Astrocyte (in vitro differentiated cells and primary cell): ENCODE results near the gene NME1. TPM values are rescaled to one million over a fixed set of nuclear protein-coding genes. Genes with fewer than 3 reads are reported as not detected.

Source experiments
- DNase-seq: peaks from one replicate; pipeline ENCODE4 v3.0.0-alpha.2; 2010; ENCODE audit warnings: low read depth
- FAIRE-seq: peaks from 2 replicates; lab custom pipeline; 2011; peaks lifted over from hg19 to GRCh38; lab: Jason Lieb, UNC
- H2AFZ ChIP-seq: 2 replicates; pipeline ENCODE4 v1.6.0; 2012; ENCODE audit warnings: low read depth, low read length, inconsistent platforms
- H3K27ac ChIP-seq: 2 replicates; pipeline ENCODE4 v1.5.1; 2011; ENCODE audit warnings: low read depth, low read length, inconsistent platforms
- H3K27me3 ChIP-seq: 2 replicates; pipeline ENCODE4 v1.6.0; 2011; ENCODE audit warnings: low read length, inconsistent platforms; ENCODE audit not compliant: insufficient read depth
- H3K36me3 ChIP-seq: 2 replicates; pipeline ENCODE4 v1.5.1; 2011; ENCODE audit warnings: low read length, inconsistent platforms; ENCODE audit not compliant: insufficient read depth
- H3K4me1 ChIP-seq: 2 replicates; pipeline ENCODE4 v1.5.1; 2011; ENCODE audit warnings: low read length, inconsistent platforms; ENCODE audit not compliant: insufficient read depth
- H3K4me2 ChIP-seq: 2 replicates; pipeline ENCODE4 v1.6.0; 2012; ENCODE audit warnings: low read length, inconsistent platforms
- H3K4me3 ChIP-seq: 2 replicates; pipeline ENCODE4 v1.5.1; 2011; ENCODE audit warnings: low read depth, mild to moderate bottlenecking, low read length, inconsistent platforms; ENCODE audit not compliant: insufficient read depth
- H3K79me2 ChIP-seq: 2 replicates; pipeline ENCODE4 v1.6.0; 2012; ENCODE audit warnings: mild to moderate bottlenecking, low read length, inconsistent platforms; ENCODE audit not compliant: insufficient read depth
- H3K9ac ChIP-seq: 2 replicates; pipeline ENCODE4 v1.6.0; 2012; ENCODE audit warnings: mild to moderate bottlenecking, low read length, inconsistent platforms
- H3K9me3 ChIP-seq: 2 replicates; pipeline ENCODE4 v1.5.1; 2012; ENCODE audit warnings: low read depth, mild to moderate bottlenecking, low read length, inconsistent platforms; ENCODE audit not compliant: insufficient read depth
- H4K20me1 ChIP-seq: 2 replicates; pipeline ENCODE4 v1.6.0; 2012; ENCODE audit warnings: low read length, inconsistent platforms; ENCODE audit not compliant: insufficient read depth
- H3K27ac Mint-ChIP-seq: one replicate; pipeline ENCODE4 v1.8.0; 2021; ENCODE audit warnings: mild to moderate bottlenecking, mixed read lengths; ENCODE audit not compliant: unreplicated experiment
- H3K27me3 Mint-ChIP-seq: one replicate; pipeline ENCODE4 v1.8.0; 2021; ENCODE audit warnings: low read depth, mixed read lengths; ENCODE audit not compliant: unreplicated experiment
- H3K36me3 Mint-ChIP-seq: one replicate; pipeline ENCODE4 v1.8.0; 2021; ENCODE audit warnings: low read depth, mixed read lengths; ENCODE audit not compliant: unreplicated experiment
- H3K4me1 Mint-ChIP-seq: one replicate; pipeline ENCODE4 v1.8.0; 2021; ENCODE audit warnings: low read depth, mixed read lengths; ENCODE audit not compliant: unreplicated experiment
- H3K4me3 Mint-ChIP-seq: one replicate; pipeline ENCODE4 v1.8.0; 2021; ENCODE audit warnings: mild to moderate bottlenecking, moderate library complexity, mixed read lengths; ENCODE audit not compliant: unreplicated experiment
- H3K9me3 Mint-ChIP-seq: one replicate; pipeline ENCODE4 v1.8.0; 2021; ENCODE audit warnings: mild to moderate bottlenecking, mixed read lengths; ENCODE audit not compliant: unreplicated experiment
- EZH2 ChIP-seq: IDR thresholded peaks from 2 replicates; pipeline ENCODE4 v1.6.1; 2012; ENCODE audit warnings: mild to moderate bottlenecking, low read length, inconsistent platforms; ENCODE audit not compliant: insufficient read depth
- total RNA-seq: library from RNA; stranded (reverse); gene quantifications from 2 replicates; pipeline ENCODE4 v1.2.1, GENCODE V29; 2021
- TF ChIP-seq, protein P1 (sequence below): IDR thresholded peaks from 2 replicates; pipeline ENCODE4 v1.5.1; 2011; ENCODE audit warnings: low read depth, mild to moderate bottlenecking, inconsistent platforms, low read length, moderate library complexity; ENCODE audit not compliant: insufficient read depth

The NME1 gene
- total RNA-seq, 1 donor from 2014 or later = 236 TPM

DNA sequence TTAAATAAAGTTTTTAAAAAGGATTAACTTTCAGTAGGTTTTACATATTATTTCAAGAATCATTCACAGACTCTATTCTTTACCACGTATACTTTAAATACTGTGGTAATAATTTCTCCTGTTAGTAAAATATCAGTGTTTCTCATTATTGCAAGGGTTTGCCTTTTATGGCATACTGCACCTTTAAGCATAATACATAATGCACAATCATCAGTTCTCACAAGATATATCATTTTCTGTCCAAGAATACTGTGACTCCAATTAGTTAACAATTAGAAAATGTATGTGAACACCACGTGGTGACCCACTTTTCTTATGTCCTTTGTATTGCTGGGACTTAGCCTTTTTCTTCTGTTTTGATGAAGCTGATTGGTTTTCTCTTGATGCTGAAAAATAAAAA lies 38.5 kb downstream of the NME1 start:
- Mint-ChIP-seq H3K27ac (no peak overlapping the region), H3K4me3 (no peak overlapping the region), H3K4me1 (no peaks in the 10 kb centered on the region), H3K9me3 (no peaks in the 10 kb centered on the region), H3K36me3 (peaks cover 13% of the 10 kb centered on the region), H3K27me3 (no peaks in the 10 kb centered on the region)
- Histone ChIP-seq H3K27me3 (no peaks in the 10 kb centered on the region), H2AFZ (no peak overlapping the region), H3K9ac (no peak overlapping the region), H3K79me2 (no peaks in the 10 kb centered on the region), H3K9me3 (no peaks in the 10 kb centered on the region), H3K4me1 (no peaks in the 10 kb centered on the region), H3K36me3 (peaks cover 31% of the 10 kb centered on the region), H4K20me1 (no peaks in the 10 kb centered on the region), H3K27ac (no peak overlapping the region), H3K4me2 (no peak overlapping the region), H3K4me3 (no peak overlapping the region)
- no peak for FAIRE-seq
- no peak for DNase-seq
- TF ChIP-seq EZH2 = no peak
- TF ChIP-seq, protein P1, sequence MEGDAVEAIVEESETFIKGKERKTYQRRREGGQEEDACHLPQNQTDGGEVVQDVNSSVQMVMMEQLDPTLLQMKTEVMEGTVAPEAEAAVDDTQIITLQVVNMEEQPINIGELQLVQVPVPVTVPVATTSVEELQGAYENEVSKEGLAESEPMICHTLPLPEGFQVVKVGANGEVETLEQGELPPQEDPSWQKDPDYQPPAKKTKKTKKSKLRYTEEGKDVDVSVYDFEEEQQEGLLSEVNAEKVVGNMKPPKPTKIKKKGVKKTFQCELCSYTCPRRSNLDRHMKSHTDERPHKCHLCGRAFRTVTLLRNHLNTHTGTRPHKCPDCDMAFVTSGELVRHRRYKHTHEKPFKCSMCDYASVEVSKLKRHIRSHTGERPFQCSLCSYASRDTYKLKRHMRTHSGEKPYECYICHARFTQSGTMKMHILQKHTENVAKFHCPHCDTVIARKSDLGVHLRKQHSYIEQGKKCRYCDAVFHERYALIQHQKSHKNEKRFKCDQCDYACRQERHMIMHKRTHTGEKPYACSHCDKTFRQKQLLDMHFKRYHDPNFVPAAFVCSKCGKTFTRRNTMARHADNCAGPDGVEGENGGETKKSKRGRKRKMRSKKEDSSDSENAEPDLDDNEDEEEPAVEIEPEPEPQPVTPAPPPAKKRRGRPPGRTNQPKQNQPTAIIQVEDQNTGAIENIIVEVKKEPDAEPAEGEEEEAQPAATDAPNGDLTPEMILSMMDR = no peak

DNA sequence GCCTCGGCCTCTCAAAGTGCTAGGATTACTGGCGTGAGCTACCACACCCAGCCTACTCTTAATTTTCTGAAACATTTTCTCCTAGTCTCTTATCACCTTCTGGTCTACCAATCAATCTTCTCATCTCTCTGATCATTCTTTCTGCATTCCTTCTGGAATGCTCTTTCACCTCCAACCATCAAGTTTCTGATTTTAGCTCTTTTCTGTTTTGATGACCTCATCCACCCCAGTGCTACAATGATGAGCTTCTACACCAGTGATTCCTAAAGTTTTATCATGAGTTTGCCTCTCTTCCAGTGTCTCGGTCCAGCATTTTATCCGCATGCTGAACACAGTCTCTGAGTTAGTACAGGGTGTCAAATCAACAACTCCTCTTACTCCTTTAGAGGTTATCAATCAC lies 44.4 kb downstream of the NME1 start:
- Histone ChIP-seq H3K79me2 (no peaks in the 10 kb centered on the region), H4K20me1 (no peaks in the 10 kb centered on the region), H2AFZ (no peak overlapping the region), H3K9ac (no peak overlapping the region), H3K4me3 (no peak overlapping the region), H3K4me1 (no peaks in the 10 kb centered on the region), H3K27ac (no peak overlapping the region), H3K9me3 (no peaks in the 10 kb centered on the region), H3K4me2 (no peak overlapping the region), H3K27me3 (no peaks in the 10 kb centered on the region), H3K36me3 (peaks cover 17% of the 10 kb centered on the region)
- Mint-ChIP-seq H3K4me3 (no peak overlapping the region), H3K4me1 (peaks cover 4% of the 10 kb centered on the region), H3K36me3 (peaks cover 18% of the 10 kb centered on the region), H3K27me3 (no peaks in the 10 kb centered on the region), H3K9me3 (no peaks in the 10 kb centered on the region), H3K27ac (no peak overlapping the region)
- FAIRE-seq = no peak
- no peak for DNase-seq
- TF ChIP-seq, protein P1 = no peak
- TF ChIP-seq EZH2 = no peak

DNA sequence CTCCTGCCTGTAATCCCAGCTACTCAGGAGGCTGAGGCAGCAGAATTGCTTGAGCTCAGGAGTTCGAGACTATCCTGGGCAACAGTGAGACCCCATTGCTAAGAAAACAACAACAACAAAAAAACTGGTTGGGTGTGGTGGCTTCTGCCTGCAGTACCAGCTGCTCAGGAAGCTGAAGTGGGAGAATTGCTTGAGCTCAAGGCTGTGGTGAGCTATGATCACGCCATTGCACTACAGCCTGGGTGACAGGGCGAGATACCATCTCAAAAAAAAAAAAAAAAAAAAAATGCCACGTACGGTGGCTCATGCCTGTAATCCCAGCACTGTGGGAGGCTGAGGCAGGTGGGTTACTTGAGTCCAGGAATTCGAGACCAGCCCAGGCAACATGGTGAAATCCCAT lies 46.9 kb downstream of the NME1 start:
- no peaks in the 10 kb centered on the region for H3K27me3 ChIP-seq
- DNase-seq = no peak
- no peak overlapping the region for H3K4me3 ChIP-seq
- no peak overlapping the region for H2AFZ ChIP-seq
- H3K9ac ChIP-seq = no peak overlapping the region
- H3K4me3 Mint-ChIP-seq = no peak overlapping the region
- no peaks in the 10 kb centered on the region for H3K79me2 ChIP-seq
- H3K36me3 Mint-ChIP-seq = peaks cover 19% of the 10 kb centered on the region
- no peaks in the 10 kb centered on the region for H4K20me1 ChIP-seq
- TF ChIP-seq, protein P1 = no peak
- TF ChIP-seq EZH2 = no peak
- no peak overlapping the region for H3K4me2 ChIP-seq
- peaks cover 4% of the 10 kb centered on the region for H3K4me1 Mint-ChIP-seq
- no peaks in the 10 kb centered on the region for H3K4me1 ChIP-seq
- no peak overlapping the region for H3K27ac ChIP-seq
- H3K9me3 ChIP-seq = no peaks in the 10 kb centered on the region
- H3K27me3 Mint-ChIP-seq = no peaks in the 10 kb centered on the region
- no peaks in the 10 kb centered on the region for H3K9me3 Mint-ChIP-seq
- no peak overlapping the region for H3K27ac Mint-ChIP-seq
- FAIRE-seq = no peak
- peaks cover 21% of the 10 kb centered on the region for H3K36me3 ChIP-seq
